HG03460 (cell line): ENCODE measurements around the gene TTC3.
A peak's percentile ranks its signal among the peaks of the same experiment; 100 is the strongest.

Experiments
- ATAC-seq: cut with Tn5 transposase; IDR thresholded peaks from one replicate; pipeline ENCODE4 v1.9.1; 2021; ENCODE audit not compliant: unreplicated experiment

The TTC3 gene

GRCh38 chr21:37059181-37059580 is 13.9 kb upstream of the TTC3 start:
- no peak for ATAC-seq

- no peak for ATAC-seq
These were observed 12.8 kb upstream of the TTC3 start for GRCh38 chr21:37060296-37060695.

GRCh38 chr21:37061926-37062592 is 11.0 kb upstream of the TTC3 start:
- no peak for ATAC-seq

GRCh38 chr21:37062593-37062935 is 10.5 kb upstream of the TTC3 start:
- no peak for ATAC-seq

GRCh38 chr21:37063433-37063832 is 9.6 kb upstream of the TTC3 start:
- no peak for ATAC-seq

- ATAC-seq: no peak
These were observed 8.2 kb upstream of the TTC3 start for GRCh38 chr21:37064841-37065240.

GRCh38 chr21:37065561-37066177 is 7.4 kb upstream of the TTC3 start:
- ATAC-seq: no peak

GRCh38 chr21:37071561-37072273 is 1.3 kb upstream of the TTC3 start:
- no peak for ATAC-seq

GRCh38 chr21:37072274-37072987 is 623 bp upstream of the TTC3 start:
- peak; percentile 34 for ATAC-seq

GRCh38 chr21:37073417-37074196 is 553 bp downstream of the TTC3 start:
- ATAC-seq: peak; percentile 34

GRCh38 chr21:37074197-37074510 is 1.1 kb downstream of the TTC3 start:
- no peak for ATAC-seq

GRCh38 chr21:37074546-37074945 is 1.5 kb downstream of the TTC3 start:
- ATAC-seq: no peak

- ATAC-seq: no peak
These were observed 2.2 kb downstream of the TTC3 start for GRCh38 chr21:37075214-37075770.

GRCh38 chr21:37076087-37076850 is 3.2 kb downstream of the TTC3 start:
- no peak for ATAC-seq

GRCh38 chr21:37077403-37077802 is 4.3 kb downstream of the TTC3 start:
- ATAC-seq: no peak

- ATAC-seq: no peak
These were observed 6.3 kb downstream of the TTC3 start for GRCh38 chr21:37079211-37079824.

GRCh38 chr21:37082375-37082774 is 9.3 kb downstream of the TTC3 start:
- no peak for ATAC-seq

GRCh38 chr21:37082856-37083528 is 9.9 kb downstream of the TTC3 start:
- ATAC-seq: no peak

- no peak for ATAC-seq
These were observed 12.7 kb downstream of the TTC3 start for GRCh38 chr21:37085726-37086125.
